Adrenal gland (tissue), 5 donors: ENCODE results near the gene ACTL10.

Experiments
- CTCF ChIP-seq, 6 experiments: fragments of 450-650 bp in 4 of 6; fragments of 200-600 bp in 2 of 6; sonication (generic) in 1 of 6; IDR thresholded peaks; 1 replicate in 5 of 6; 2 replicates in 1 of 6; pipeline versions ENCODE4 v1.5.1 to v1.8.0; 2016 to 2021; ENCODE audit warnings: antibody characterized with exemption in 6 of 6, mild to moderate bottlenecking in 2 of 6, moderate library complexity in 1 of 6
- POLR2A ChIP-seq, 2 donors: fragments of 450-650 bp; IDR thresholded peaks; one replicate each; pipeline ENCODE4 v1.6.1; 2017; ENCODE audit warnings: antibody characterized with exemption in 2 of 2, mild to moderate bottlenecking in 2 of 2, moderate library complexity in 1 of 2
- donor health status: DM: no; HTN: no; CAD: no.

- TF ChIP-seq CTCF (IDR thresholded peaks at IDR 0.05) = no peak
- TF ChIP-seq POLR2A (IDR thresholded peaks at IDR 0.05) = no peak
These were observed 42.3 kb upstream of the ACTL10 start for GRCh38 chr20:33624399-33624798.
